Astrocyte (in vitro differentiated cells and primary cell): ENCODE results near the gene ZC3H12D. TPM values are rescaled to one million over a fixed set of nuclear protein-coding genes. Genes with fewer than 3 reads are reported as not detected.
A peak's percentile ranks its signal among the peaks of the same experiment; 100 is the strongest.

ENCODE experiments used
- DNase-seq: peaks from one replicate; pipeline ENCODE4 v3.0.0-alpha.2; 2010; ENCODE audit warnings: low read depth
- FAIRE-seq: peaks from 2 replicates; lab custom pipeline; 2011; peaks lifted over from hg19 to GRCh38; lab: Jason Lieb, UNC
- H2AFZ ChIP-seq: 2 replicates; pipeline ENCODE4 v1.6.0; 2012; ENCODE audit warnings: low read depth, low read length, inconsistent platforms
- H3K27ac ChIP-seq: 2 replicates; pipeline ENCODE4 v1.5.1; 2011; ENCODE audit warnings: low read depth, low read length, inconsistent platforms
- H3K27me3 ChIP-seq: 2 replicates; pipeline ENCODE4 v1.6.0; 2011; ENCODE audit warnings: low read length, inconsistent platforms; ENCODE audit not compliant: insufficient read depth
- H3K36me3 ChIP-seq: 2 replicates; pipeline ENCODE4 v1.5.1; 2011; ENCODE audit warnings: low read length, inconsistent platforms; ENCODE audit not compliant: insufficient read depth
- H3K4me1 ChIP-seq: 2 replicates; pipeline ENCODE4 v1.5.1; 2011; ENCODE audit warnings: low read length, inconsistent platforms; ENCODE audit not compliant: insufficient read depth
- H3K4me2 ChIP-seq: 2 replicates; pipeline ENCODE4 v1.6.0; 2012; ENCODE audit warnings: low read length, inconsistent platforms
- H3K4me3 ChIP-seq: 2 replicates; pipeline ENCODE4 v1.5.1; 2011; ENCODE audit warnings: low read depth, mild to moderate bottlenecking, low read length, inconsistent platforms; ENCODE audit not compliant: insufficient read depth
- H3K79me2 ChIP-seq: 2 replicates; pipeline ENCODE4 v1.6.0; 2012; ENCODE audit warnings: mild to moderate bottlenecking, low read length, inconsistent platforms; ENCODE audit not compliant: insufficient read depth
- H3K9ac ChIP-seq: 2 replicates; pipeline ENCODE4 v1.6.0; 2012; ENCODE audit warnings: mild to moderate bottlenecking, low read length, inconsistent platforms
- H3K9me3 ChIP-seq: 2 replicates; pipeline ENCODE4 v1.5.1; 2012; ENCODE audit warnings: low read depth, mild to moderate bottlenecking, low read length, inconsistent platforms; ENCODE audit not compliant: insufficient read depth
- H4K20me1 ChIP-seq: 2 replicates; pipeline ENCODE4 v1.6.0; 2012; ENCODE audit warnings: low read length, inconsistent platforms; ENCODE audit not compliant: insufficient read depth
- H3K27ac Mint-ChIP-seq: one replicate; pipeline ENCODE4 v1.8.0; 2021; ENCODE audit warnings: mild to moderate bottlenecking, mixed read lengths; ENCODE audit not compliant: unreplicated experiment
- H3K27me3 Mint-ChIP-seq: one replicate; pipeline ENCODE4 v1.8.0; 2021; ENCODE audit warnings: low read depth, mixed read lengths; ENCODE audit not compliant: unreplicated experiment
- H3K36me3 Mint-ChIP-seq: one replicate; pipeline ENCODE4 v1.8.0; 2021; ENCODE audit warnings: low read depth, mixed read lengths; ENCODE audit not compliant: unreplicated experiment
- H3K4me1 Mint-ChIP-seq: one replicate; pipeline ENCODE4 v1.8.0; 2021; ENCODE audit warnings: low read depth, mixed read lengths; ENCODE audit not compliant: unreplicated experiment
- H3K4me3 Mint-ChIP-seq: one replicate; pipeline ENCODE4 v1.8.0; 2021; ENCODE audit warnings: mild to moderate bottlenecking, moderate library complexity, mixed read lengths; ENCODE audit not compliant: unreplicated experiment
- H3K9me3 Mint-ChIP-seq: one replicate; pipeline ENCODE4 v1.8.0; 2021; ENCODE audit warnings: mild to moderate bottlenecking, mixed read lengths; ENCODE audit not compliant: unreplicated experiment
- EZH2 ChIP-seq: IDR thresholded peaks from 2 replicates; pipeline ENCODE4 v1.6.1; 2012; ENCODE audit warnings: mild to moderate bottlenecking, low read length, inconsistent platforms; ENCODE audit not compliant: insufficient read depth
- total RNA-seq: library from RNA; stranded (reverse); gene quantifications from 2 replicates; pipeline ENCODE4 v1.2.1, GENCODE V29; 2021
- TF ChIP-seq, protein P1 (sequence below): IDR thresholded peaks from 2 replicates; pipeline ENCODE4 v1.5.1; 2011; ENCODE audit warnings: low read depth, mild to moderate bottlenecking, inconsistent platforms, low read length, moderate library complexity; ENCODE audit not compliant: insufficient read depth

ZC3H12D gene
- total RNA-seq, 1 donor from 2014 or later = 0.05 TPM

DNA sequence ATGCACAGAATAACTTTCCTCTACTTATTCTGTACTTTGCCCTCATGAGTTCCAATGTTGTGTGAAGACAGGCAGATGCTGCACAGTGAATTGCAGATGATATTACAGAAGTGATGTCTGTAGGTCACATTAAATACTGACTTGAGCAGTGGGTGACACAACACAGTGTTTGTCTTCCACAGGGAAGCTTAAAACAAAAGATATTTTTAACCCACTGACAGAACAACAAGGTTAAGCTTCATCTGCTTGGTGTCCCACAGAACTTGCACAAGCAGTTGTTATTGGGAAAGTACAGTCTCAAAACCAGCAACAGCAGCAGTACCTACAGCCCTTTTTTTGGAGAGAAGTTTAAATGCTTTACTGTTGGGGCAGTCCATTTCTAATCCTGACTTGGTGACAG, 74.3 kb downstream of the ZC3H12D start:
- no peak overlapping the region for H3K27ac Mint-ChIP-seq
- FAIRE-seq = no peak
- peaks cover 7% of the 10 kb centered on the region for H3K4me1 Mint-ChIP-seq
- no peak overlapping the region for H3K27ac ChIP-seq
- H2AFZ ChIP-seq = no peak overlapping the region
- DNase-seq = no peak
- H3K4me1 ChIP-seq = no peaks in the 10 kb centered on the region
- H3K36me3 ChIP-seq = peaks cover 23% of the 10 kb centered on the region
- H3K27me3 ChIP-seq = no peaks in the 10 kb centered on the region
- no peak for TF ChIP-seq EZH2
- TF ChIP-seq, protein P1, sequence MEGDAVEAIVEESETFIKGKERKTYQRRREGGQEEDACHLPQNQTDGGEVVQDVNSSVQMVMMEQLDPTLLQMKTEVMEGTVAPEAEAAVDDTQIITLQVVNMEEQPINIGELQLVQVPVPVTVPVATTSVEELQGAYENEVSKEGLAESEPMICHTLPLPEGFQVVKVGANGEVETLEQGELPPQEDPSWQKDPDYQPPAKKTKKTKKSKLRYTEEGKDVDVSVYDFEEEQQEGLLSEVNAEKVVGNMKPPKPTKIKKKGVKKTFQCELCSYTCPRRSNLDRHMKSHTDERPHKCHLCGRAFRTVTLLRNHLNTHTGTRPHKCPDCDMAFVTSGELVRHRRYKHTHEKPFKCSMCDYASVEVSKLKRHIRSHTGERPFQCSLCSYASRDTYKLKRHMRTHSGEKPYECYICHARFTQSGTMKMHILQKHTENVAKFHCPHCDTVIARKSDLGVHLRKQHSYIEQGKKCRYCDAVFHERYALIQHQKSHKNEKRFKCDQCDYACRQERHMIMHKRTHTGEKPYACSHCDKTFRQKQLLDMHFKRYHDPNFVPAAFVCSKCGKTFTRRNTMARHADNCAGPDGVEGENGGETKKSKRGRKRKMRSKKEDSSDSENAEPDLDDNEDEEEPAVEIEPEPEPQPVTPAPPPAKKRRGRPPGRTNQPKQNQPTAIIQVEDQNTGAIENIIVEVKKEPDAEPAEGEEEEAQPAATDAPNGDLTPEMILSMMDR = no peak
- H3K4me3 ChIP-seq = no peak overlapping the region
- H3K4me2 ChIP-seq = no peak overlapping the region
- H3K9me3 Mint-ChIP-seq = no peaks in the 10 kb centered on the region
- H3K27me3 Mint-ChIP-seq = no peaks in the 10 kb centered on the region
- peaks cover 13% of the 10 kb centered on the region for H3K36me3 Mint-ChIP-seq
- H3K79me2 ChIP-seq = no peaks in the 10 kb centered on the region
- no peak overlapping the region for H3K9ac ChIP-seq
- H4K20me1 ChIP-seq = no peaks in the 10 kb centered on the region
- no peaks in the 10 kb centered on the region for H3K9me3 ChIP-seq
- no peak overlapping the region for H3K4me3 Mint-ChIP-seq

DNA sequence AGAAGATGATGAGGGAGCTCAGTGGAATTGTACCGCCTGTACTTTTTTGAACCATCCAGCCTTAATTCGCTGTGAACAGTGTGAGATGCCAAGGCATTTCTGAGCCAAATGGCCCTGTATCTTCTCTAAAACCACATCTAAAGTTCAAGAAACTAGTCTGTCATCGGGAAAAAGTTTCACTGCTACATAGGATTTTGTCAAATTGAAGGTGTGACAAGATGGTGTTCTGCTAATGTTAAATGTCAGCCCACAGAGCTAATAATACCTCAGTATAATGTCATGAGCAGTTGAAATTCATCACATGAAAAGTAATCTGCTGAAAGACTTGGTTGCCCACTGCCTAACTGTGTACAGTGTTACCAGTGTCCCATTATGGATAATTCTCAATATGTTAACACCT, 75.2 kb downstream of the ZC3H12D start:
- no peak for FAIRE-seq
- Mint-ChIP-seq H3K4me3 (no peak overlapping the region), H3K36me3 (peaks cover 10% of the 10 kb centered on the region), H3K4me1 (peaks cover 9% of the 10 kb centered on the region), H3K9me3 (no peaks in the 10 kb centered on the region), H3K27ac (no peak overlapping the region), H3K27me3 (no peaks in the 10 kb centered on the region)
- no peaks in the 10 kb centered on the region for H4K20me1 ChIP-seq
- peaks cover 31% of the 10 kb centered on the region for H3K36me3 ChIP-seq
- no peaks in the 10 kb centered on the region for H3K9me3 ChIP-seq
- no peaks in the 10 kb centered on the region for H3K27me3 ChIP-seq
- H3K79me2 ChIP-seq = no peaks in the 10 kb centered on the region
- H3K4me2 ChIP-seq = no peak overlapping the region
- no peak overlapping the region for H3K9ac ChIP-seq
- no peak overlapping the region for H3K4me3 ChIP-seq
- no peak for DNase-seq
- H3K27ac ChIP-seq = no peak overlapping the region
- H3K4me1 ChIP-seq = no peaks in the 10 kb centered on the region
- no peak for TF ChIP-seq EZH2
- TF ChIP-seq, protein P1 = no peak
- no peak overlapping the region for H2AFZ ChIP-seq

- no peaks in the 10 kb centered on the region for H3K79me2 ChIP-seq
- peaks cover 40% of the 10 kb centered on the region for H3K36me3 ChIP-seq
- no peaks in the 10 kb centered on the region for H3K27me3 ChIP-seq
- FAIRE-seq (no peak), DNase-seq (no peak)
- H3K4me2 ChIP-seq = no peak overlapping the region
- no peaks in the 10 kb centered on the region for H3K4me1 ChIP-seq
- H4K20me1 ChIP-seq = peaks cover 3% of the 10 kb centered on the region
- TF ChIP-seq EZH2 = no peak
- TF ChIP-seq, protein P1 = no peak
- peaks cover 23% of the 10 kb centered on the region for H3K36me3 Mint-ChIP-seq
- no peaks in the 10 kb centered on the region for H3K27me3 Mint-ChIP-seq
- H3K27ac Mint-ChIP-seq = peak overlapping the region; percentile 65
- peaks cover 11% of the 10 kb centered on the region for H3K4me1 Mint-ChIP-seq
- no peak overlapping the region for H2AFZ ChIP-seq
- no peak overlapping the region for H3K4me3 ChIP-seq
- H3K9me3 Mint-ChIP-seq = no peaks in the 10 kb centered on the region
- no peaks in the 10 kb centered on the region for H3K9me3 ChIP-seq
- H3K27ac ChIP-seq = no peak overlapping the region
- H3K9ac ChIP-seq = no peak overlapping the region
- H3K4me3 Mint-ChIP-seq = no peak overlapping the region
These were observed 78.7 kb downstream of the ZC3H12D start for GRCh38 chr6:149405823-149406765.
